Endometrial microvascular endothelial cells (primary cell): ENCODE data around the gene CAMTA1. TPM values are rescaled to one million over a fixed set of nuclear protein-coding genes. Genes with fewer than 3 reads are reported as not detected.

Source experiments
- in situ Hi-C: cut with HindIII; loops from 2 replicates; pipeline ENCODE4 v1.10.0; 2017; ENCODE audit warnings: low sequenced_read_pairs, low pct_unique_long_range_greater_than_20kb; ENCODE audit errors: inconsistent ontology term
- total RNA-seq: library from RNA; depleted of rRNA; stranded (reverse); fragments of >200 nt; gene quantifications from one replicate; pipeline ENCODE4 v1.2.3, GENCODE V29; 2015; ENCODE audit errors: inconsistent ontology term

Gene CAMTA1
- total RNA-seq, 1 donor from 2014 or later, result 89.0 TPM

DNA sequence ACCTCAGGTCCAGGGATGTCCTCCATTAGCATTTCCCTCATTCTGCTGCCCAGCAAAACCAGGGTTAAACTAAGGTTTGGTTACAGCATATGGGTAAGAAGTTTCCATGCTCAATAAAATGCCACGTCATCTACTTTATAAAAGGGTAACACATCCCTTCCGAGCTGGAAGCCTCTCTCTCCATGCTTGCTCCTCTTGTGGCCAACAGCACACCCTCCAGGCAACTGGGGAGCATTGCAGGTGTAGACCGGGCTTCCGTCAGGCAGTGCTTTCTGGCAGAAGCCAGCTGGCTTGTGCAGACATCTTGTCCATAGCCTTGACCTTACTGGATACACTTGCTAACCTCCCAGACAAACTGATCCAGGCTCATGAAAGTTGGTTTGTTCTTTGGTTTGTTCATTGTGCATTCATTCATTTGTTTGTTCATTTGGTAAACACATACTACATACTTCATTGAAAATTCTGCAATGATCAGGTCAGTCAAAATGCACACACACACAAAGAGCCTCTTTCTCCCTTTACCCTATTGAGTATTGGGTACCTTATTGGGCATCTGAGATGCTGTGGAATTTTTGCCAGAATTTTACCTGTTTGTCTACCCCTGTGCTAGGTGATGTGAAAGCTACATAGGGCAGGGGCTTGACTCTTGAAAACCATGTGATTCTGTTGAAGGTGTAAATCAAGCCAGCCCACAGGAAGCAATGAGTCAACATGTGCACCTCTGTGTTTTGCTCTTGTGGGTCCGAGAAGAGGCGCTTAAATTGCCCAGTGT lies 422.8 kb downstream of the CAMTA1 start:
- in situ Hi-C loops, result no loop called here

DNA sequence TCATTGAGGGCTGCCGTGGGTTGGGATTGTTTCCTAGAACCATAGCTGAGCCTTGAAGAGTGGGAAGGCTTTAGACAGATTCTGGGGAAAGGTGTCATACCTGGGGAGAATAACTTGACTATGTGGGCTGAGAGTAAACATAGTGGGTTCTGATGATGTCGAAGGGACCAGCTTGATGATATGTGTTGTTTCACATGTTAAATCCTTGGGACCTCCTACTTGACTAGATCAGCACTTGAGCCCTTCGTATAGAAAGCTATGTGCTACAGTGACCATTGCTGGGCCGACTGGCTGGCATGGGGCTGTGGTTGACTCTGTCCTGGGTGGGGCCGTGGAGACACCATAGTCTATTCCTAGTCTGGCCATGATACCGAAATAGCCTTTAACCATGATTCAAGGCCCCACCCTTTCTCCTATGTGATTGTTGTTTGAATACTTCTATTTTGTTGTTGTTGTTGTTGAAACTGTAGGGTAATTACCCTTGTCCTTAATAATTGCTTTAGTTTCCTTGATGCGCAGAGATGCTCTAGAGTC lies 423.5 kb downstream of the CAMTA1 start:
- in situ Hi-C loops, result no loop called here

DNA sequence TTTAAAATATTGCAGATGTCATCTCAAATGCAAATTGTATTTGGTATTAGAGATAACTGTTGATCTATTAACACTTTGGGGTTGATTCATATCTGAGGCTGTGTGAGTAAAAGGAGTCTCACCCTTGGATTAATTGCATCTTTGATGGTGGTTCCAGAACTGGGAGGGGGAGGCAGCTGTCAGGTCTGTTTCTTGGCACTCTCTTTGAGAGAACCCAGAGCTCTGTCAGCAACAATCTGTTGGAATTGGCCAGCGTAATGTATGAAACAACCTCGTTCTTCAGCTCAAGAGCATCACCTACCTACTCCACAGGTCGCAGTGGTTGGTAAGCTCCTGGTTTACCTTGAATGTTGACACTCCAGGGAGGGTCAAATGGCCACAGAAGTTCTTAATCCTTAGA lies 424.1 kb downstream of the CAMTA1 start:
- in situ Hi-C loops, result no loop called here

DNA sequence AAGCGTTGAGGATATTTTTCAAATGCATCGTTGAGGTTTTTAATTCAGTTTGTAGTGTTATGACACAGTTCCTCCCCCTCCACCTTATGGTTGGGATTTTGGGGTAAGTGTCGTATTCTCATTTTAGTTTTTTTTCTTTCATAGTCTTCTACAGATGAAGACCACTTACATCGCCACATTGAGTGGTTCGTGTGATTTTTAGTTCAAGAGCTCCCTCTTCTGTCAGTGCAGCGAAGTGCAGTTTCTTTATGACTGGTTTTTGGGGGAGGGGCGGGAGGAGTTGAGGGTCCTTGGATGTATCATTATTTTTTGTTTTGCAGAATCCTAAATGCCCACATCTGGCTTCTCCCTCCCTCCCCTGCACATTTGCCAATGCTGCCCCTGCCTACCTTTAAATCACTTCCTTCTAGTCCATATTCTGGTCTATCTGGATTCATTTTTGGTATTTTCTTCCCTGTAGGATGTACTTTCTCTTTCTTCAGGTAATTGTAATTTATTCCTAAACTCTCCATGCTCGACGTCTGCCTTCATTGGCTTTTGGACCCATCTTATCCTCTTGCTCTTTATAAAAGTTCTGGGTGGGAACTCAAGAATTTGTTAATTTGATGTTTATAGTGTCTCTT lies 433.1 kb downstream of the CAMTA1 start:
- in situ Hi-C loops, result no loop called here

DNA sequence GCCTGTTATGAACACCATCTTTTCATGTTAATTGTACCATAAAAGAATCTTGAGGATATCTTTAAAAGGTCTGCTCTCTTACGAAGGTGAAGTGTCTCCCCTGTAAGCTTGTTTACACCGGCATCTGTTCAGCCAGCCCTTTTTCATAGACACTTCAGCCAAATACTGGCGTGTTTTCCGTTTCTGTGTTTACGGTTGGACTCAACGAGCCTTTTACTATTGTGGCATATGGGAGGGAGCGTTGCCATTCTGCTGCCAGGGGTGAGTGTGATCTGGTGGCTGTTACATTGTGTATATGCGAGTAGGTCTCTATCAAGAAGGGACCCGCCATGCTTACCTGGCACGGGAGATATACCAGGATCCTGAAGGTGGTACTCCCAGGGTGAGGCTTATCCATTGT lies 433.8 kb downstream of the CAMTA1 start:
- in situ Hi-C loops, result no loop called here

DNA sequence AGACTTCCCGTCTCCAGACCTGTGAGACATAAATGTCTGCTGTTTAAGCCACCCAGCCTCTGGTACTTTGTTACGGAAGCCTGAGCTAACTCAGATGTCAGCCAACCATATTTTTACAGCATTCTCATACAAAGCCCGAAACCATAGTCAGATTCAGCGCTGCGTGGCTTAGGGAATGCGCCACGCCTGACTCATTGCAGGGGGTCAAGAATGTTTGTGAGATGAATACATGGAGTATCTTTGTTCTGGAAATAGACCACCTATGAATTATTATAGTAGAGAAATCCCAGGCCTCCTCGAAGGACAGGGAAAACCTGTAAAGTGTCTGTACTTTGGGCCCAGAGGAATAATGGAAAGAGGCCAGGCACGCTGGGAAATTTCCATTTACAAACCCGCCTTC lies 434.8 kb downstream of the CAMTA1 start:
- in situ Hi-C loops, result no loop called here

DNA sequence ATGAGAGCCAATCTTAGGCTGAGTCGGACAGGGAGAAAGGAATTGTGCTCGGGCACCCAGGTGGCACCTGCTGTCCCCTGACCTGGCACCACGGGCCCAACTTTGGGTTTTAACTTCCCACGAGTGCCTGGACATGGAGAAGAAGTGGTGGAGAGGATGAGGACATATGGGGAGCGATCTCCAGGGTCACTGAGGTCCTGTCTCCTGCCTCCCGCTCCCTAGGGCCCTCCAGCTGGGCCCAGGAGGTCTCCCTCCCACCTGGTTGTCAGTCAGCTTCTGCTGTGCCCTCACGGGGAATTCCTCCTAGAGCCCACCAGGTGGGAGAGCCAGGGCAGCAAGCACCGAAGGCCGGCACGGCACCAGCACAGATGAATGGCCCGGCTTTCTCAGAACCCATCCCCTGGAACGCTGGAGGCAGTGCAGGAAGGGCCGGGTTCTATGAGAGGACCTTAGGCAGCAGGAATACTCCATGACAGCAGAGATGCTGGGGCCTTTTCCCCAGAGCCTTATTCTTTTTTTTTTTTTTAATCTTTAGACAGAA lies 435.5 kb downstream of the CAMTA1 start:
- in situ Hi-C loops, result no loop called here

DNA sequence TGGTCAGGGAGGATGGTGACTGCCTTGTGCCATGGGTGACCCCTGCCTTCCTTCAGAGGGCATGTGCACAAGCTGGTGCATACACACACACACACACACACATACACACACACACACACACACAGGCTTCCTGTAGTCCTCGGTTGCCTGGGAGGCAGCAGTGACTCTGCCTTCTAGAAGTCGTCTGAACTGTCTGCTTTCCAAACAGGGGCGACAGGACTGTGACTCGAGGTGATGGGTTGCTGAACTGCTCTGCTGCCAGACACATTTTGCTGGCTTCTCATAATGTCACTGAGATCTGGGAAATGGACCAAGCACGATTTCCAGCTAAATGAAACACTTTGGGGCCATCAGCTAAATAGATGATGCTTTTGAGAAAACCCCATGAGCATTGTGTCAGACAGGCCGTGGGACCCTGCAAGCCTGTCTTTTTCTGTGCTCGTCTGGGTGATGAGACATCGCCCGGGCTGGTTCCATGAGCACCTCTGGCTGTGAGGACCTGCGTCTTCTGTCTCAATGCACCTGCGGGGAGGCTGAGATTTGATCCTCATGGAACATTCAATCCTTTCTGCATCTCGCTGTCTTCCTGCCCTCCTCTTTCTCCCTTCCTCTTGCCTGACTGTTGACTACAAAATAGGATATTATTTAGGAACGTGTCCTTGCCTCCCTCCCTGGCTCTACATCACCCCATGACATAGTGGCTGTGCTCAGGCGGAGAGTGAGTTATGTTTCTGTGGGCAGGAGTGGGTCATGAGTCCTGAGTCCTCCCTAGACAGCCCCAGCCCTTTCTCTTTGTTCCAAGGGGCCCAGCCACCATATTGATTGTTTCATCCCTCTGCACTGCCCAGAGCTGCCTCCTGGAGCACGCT lies 436.8 kb downstream of the CAMTA1 start:
- in situ Hi-C loops, result no loop called here

DNA sequence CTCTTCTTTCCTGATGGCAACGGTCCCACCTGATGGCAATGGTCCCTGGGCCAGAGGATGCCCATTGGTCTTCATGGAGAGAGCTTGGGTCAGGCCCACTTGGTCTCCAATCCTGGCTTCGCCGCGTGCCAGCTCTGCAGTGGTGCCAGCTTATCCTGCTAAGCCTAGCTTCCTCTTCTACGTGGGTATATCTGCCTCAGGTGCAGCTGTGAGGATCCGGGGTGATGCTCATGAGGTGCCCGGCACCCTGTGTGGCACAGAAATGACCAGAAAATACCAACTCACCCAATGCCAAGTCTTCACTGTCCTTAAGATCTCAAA lies 437.4 kb downstream of the CAMTA1 start:
- in situ Hi-C loops, result no loop called here

DNA sequence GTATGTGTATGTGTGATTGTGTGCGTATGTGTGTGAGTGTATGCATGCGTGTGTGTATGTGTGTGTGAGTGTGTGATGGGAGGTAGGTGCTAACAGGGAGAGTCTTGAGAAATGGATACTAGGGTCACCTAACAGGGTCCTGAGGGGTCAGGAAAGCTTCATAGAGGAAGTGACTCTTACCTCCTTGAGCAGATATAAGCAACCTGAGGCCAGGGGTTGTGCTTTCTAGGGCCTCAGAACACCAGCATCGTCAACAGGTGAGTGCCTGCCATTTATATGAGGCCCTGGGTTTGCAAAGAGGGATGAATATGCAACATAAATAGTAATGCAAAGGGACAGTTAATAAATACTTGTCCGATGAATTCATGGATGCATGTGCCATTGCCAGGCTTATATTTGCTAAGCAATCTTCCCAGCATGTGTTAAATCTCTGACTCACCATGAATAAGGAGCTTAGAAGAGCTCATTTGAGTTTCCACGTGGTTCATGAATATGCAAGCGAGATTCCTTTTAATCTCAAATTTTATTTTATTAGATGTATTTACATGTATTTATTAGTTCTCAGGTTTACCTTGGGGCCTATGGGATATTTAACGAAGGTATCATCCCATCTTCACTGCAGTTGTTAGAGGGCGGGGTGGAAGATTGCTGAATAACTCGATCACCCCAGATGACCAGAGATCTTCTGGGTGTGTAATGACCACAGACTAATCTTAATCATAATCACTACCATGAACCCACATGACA lies 438.3 kb downstream of the CAMTA1 start:
- in situ Hi-C loops, result no loop called here

DNA sequence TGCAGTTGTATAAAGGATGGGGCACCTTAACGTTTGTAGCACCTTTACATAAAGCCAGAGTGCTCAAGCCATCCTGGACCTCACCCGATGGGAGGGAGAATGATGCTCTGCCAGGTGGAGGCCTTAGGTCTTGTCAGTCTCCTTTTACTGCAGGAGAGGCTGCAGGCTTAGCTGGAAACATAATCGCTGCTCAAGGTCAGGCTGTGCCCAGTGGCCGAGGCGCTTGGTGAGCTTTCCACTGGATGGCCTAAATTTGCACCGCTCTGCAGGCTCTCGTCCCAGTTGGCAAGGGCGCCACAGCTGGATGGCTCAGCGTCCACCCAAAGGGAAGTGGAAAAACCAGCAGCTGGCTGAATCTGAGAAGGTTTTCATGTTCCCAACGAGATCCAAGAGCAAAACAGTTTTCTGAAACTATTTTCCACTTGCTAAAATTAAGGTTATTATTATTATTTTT lies 438.9 kb downstream of the CAMTA1 start:
- in situ Hi-C loops, result no loop called here

DNA sequence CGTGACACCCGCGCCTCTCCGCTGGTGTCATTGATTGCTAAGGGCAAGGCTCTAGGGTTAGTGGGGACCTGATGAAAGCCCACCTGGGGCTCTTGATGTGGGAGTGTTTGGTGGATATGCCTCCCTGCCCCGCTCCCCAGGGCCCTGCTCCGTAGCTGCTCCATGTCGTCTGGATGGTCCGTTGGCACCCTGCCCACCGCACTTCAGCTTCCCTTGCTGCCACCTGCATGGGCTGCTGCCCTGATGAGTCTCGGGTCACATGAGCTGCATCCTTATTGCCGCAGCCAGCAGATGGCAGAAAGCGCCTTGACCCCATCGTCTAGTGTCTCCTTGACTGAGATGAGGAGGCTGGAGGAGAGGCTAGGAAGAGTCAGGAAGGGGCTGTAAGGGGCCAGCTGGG lies 439.4 kb downstream of the CAMTA1 start:
- in situ Hi-C loops, result no loop called here

DNA sequence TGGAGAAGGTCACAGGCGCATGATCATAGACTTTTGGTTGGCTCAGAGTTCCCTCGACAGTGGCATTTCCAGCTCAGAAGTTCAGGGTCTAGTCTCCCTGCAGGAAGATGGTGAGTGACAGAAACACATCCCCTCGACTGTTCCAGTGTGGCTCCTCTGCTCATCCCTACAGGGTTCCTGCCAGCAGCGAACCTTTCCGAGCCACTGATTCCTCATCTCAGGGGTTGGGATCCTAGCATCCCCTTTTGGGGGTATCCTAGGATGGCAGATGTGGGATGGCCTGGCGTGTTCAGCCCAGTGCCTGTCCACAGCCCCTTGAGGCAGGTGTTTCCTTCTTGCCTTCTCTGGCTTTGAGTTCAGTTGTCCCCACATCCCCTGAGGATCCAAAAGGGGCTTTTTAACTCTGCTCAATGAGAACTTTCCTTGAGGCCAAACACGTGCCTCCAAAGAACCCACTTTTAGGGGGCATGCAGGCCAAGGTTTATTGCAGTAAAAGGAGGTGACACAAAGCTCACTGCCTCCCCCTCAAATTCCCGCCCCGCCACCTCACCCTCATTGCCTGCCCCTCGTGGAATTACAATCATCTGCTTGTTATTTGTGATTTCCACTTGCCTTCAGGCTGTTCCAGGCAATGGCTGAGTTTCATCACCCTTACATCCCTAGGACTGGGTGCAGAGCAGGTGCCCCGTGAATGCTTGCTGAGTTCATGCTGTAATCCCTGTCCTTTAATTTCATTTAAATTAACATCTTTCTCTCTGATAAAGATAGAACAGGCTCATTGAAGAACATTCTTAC lies 440.7 kb downstream of the CAMTA1 start:
- in situ Hi-C loops, result no loop called here

DNA sequence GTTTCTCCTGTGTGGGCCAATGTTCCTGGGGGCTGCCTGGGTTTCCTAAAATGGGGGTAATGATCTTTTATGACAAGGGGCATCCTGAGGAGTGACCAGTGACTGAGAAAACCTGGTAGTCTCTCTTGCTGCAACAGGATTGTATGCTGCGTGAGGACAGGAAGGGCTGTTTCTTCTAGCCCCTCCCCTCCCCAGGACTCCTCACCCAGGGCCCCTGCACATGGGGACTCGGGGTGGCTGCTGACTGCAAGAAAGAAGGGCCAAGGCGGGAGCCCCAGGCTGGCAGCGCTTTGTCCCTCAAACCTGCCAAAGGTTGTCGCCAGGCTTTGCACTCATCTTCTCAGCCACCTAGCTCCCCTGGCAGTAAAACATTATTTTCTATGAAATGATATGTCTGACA lies 442.4 kb downstream of the CAMTA1 start:
- in situ Hi-C loops, result no loop called here

DNA sequence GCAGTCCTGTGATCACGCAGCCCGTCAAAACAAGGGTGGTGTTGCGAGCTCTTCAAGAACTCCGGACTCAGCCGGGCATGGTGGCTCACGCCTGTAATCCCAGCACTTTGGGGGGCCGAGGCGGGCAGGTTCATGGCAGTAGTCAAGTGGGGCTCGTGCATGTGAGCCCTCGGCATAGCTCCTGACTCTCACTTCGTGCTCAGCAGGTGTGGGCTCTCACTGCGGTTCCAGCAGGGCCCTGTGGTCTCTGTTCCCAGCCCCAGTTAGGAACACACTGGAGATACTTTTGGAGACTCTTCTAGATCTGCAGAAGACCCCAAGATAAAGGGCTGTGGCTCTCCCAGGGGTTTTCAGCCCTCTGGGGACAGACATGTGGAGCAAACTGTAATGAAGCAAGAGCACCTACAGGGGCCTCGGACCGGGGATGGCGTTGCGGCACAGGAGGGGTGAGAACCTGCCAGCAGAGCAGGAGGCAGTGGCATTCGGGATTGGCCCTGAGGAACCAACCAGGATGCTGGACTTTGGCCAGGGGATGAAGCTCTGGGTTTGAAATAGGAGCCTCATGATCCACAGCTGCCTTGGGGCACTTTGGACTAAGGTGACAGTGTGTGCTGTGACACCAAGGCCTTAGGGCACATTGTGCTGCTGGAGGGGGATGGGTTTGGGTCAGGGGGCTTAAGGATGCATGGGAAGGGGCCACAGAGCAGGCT lies 443.2 kb downstream of the CAMTA1 start:
- in situ Hi-C loops, result no loop called here

DNA sequence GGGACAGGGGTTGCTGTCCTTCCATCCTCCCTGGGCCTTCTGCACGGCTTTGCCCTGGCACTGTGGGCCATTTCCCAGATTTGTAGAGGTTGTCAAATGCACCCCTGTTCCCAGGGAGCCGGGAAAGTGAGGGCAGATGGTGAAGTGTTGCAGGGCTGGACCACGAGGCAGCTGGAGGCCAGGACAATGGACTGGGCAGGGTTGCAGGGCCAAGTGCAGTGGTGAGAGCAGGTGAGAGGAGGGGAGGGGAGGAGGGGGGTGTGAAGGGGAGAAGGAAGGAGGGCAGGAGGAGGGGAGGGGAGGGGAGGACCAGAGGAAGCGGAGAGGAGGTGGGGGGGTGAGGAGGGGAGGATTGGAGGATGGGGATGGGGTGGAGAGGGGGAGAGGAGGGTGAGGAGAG lies 443.9 kb downstream of the CAMTA1 start:
- in situ Hi-C loops, result no loop called here
